ENCODE measurements around the gene MAGEA12.
"Not testable (repeated sequence)": the region's sequence is repeated elsewhere in the genome, so short reads cannot be mapped to it uniquely, and the experiment has no call there.

The MAGEA12 gene, protein sequence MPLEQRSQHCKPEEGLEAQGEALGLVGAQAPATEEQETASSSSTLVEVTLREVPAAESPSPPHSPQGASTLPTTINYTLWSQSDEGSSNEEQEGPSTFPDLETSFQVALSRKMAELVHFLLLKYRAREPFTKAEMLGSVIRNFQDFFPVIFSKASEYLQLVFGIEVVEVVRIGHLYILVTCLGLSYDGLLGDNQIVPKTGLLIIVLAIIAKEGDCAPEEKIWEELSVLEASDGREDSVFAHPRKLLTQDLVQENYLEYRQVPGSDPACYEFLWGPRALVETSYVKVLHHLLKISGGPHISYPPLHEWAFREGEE

DNA sequence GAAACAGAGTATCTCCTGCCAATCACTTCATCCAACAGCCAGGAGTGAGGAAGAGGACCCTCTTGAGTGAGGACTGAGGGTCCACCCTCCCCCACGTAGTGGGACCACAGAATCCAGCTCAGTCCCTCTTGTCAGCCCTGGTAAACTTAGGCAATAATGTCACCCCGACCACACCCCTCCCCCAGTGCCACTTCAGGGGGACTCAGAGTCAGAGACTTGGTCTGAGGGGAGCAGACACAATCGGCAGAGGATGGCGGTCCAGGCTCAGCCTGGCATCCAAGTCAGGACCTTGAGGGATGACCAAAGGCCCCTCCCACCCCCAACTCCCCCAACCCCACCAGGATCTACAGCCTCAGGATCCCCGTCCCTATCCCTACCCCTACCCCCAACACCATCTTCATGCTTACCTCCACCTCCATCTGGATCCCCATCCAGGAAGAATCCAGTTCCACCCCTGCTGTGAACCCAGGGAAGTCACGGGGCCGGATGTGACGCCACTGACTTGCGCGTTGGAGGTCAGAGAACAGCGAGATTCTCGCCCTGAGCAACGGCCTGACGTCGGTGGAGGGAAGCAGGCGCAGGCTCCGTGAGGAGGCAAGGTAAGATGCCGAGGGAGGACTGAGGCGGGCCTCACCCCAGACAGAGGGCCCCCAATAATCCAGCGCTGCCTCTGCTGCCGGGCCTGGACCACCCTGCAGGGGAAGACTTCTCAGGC is at the start of gene MAGEA12, which contains the start of gene CSAG1:
TSS of gene MAGEA12 (plus strand) at position 497 of the 715 bp plus-strand sequence. CDS start 2,405 bp downstream, outside the sequence.
TSS of gene CSAG1 (minus strand) at position 461 of the 715 bp plus-strand sequence. CDS start 1,261 bp downstream, outside the sequence.
- no peak within 1 kb of the TSS for H3K27ac ChIP-seq
- no peaks in the 10 kb centered on the region for H3K27me3 ChIP-seq
- TF ChIP-seq, protein P1, sequence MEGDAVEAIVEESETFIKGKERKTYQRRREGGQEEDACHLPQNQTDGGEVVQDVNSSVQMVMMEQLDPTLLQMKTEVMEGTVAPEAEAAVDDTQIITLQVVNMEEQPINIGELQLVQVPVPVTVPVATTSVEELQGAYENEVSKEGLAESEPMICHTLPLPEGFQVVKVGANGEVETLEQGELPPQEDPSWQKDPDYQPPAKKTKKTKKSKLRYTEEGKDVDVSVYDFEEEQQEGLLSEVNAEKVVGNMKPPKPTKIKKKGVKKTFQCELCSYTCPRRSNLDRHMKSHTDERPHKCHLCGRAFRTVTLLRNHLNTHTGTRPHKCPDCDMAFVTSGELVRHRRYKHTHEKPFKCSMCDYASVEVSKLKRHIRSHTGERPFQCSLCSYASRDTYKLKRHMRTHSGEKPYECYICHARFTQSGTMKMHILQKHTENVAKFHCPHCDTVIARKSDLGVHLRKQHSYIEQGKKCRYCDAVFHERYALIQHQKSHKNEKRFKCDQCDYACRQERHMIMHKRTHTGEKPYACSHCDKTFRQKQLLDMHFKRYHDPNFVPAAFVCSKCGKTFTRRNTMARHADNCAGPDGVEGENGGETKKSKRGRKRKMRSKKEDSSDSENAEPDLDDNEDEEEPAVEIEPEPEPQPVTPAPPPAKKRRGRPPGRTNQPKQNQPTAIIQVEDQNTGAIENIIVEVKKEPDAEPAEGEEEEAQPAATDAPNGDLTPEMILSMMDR (IDR thresholded peaks at IDR 0.05) = no peak
- no peaks in the 10 kb centered on the region for H3K9me3 ChIP-seq
- H3K36me3 ChIP-seq = no peaks in the 10 kb centered on the region
- no peaks in the 10 kb centered on the region for H3K4me1 ChIP-seq (ENCODE audit: control insufficient read depth in 1 of 2, insufficient read depth in 1 of 2, low read depth in 1 of 2, low read length in 1 of 2)
- no peak within 1 kb of the TSS for H3K4me3 ChIP-seq (ENCODE audit: low read depth in 1 of 2, low read length in 1 of 2)

DNA sequence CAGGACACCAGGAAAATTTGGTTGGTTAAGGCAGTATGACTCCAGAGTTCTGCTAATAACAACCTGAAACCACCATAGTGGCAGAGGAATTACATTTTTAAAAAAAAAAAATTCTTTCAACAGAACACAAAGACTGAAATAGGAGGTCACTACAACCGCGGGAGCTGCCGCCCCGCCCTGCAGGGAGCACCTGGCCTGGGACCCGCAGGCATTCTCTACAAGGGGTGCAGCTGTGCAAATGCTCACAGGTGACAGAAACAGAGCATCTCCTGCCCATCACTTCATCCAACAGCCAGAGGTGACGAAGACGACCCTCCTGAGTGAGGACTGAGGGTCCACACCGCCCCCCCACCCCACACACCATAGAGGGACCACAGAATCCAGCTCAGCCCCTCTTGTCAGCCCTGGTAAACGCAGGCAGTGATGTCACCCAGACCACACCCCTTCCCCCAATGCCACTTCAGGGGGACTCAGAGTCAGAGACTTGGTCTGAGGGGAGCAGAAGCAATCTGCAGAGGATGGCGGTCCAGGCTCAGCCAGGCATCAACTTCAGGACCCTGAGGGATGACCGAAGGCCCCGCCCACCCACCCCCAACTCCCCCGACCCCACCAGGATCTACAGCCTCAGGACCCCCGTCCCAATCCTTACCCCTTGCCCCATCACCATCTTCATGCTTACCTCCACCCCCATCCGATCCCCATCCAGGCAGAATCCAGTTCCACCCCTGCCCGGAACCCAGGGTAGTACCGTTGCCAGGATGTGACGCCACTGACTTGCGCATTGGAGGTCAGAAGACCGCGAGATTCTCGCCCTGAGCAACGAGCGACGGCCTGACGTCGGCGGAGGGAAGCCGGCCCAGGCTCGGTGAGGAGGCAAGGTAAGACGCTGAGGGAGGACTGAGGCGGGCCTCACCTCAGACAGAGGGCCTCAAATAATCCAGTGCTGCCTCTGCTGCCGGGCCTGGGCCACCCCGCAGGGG is 35.3 kb upstream of the MAGEA12 start, which contains the start of gene MAGEA3:
TSS of gene MAGEA3 (plus strand) at position 843 of the 980 bp plus-strand sequence. CDS start 2,039 bp downstream, outside the sequence.
- H3K4me1 ChIP-seq (ENCODE audit: control insufficient read depth in 1 of 2, insufficient read depth in 1 of 2, low read depth in 1 of 2, low read length in 1 of 2); H3K27me3 ChIP-seq; H3K9me3 ChIP-seq; H3K27ac ChIP-seq; H3K4me3 ChIP-seq (ENCODE audit: low read depth in 1 of 2, low read length in 1 of 2); H3K36me3 ChIP-seq: not testable (repeated sequence)

DNA sequence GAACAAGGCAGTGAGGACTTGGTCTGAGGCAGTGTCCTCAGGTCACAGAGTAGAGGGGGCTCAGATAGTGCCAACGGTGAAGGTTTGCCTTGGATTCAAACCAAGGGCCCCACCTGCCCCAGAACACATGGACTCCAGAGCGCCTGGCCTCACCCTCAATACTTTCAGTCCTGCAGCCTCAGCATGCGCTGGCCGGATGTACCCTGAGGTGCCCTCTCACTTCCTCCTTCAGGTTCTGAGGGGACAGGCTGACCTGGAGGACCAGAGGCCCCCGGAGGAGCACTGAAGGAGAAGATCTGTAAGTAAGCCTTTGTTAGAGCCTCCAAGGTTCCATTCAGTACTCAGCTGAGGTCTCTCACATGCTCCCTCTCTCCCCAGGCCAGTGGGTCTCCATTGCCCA is 33.2 kb upstream of the MAGEA12 start:
- not testable (repeated sequence) for H3K36me3 ChIP-seq; H3K27ac ChIP-seq; H3K27me3 ChIP-seq; H3K4me1 ChIP-seq (ENCODE audit: control insufficient read depth in 1 of 2, insufficient read depth in 1 of 2, low read depth in 1 of 2, low read length in 1 of 2); H3K4me3 ChIP-seq (ENCODE audit: low read depth in 1 of 2, low read length in 1 of 2); H3K9me3 ChIP-seq

DNA sequence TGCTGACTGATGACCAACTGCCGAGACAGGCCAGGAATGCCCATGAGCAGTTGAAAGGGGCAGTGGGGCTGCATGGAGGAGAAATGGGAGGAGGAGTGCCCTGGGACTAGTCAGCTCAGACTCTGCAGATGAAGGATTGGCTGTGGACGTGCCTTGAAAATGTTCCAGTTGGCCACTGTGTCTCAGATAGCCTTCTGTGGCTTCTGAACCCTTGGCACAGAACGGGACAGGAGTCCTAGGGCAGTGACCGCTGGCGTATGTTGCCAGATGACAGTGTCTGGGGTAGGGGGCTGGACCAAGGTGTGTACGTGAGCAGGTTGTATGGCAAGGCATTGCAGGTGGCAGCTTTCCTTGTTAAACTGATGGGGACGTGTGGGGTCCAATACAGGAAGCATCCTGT is 27.1 kb upstream of the MAGEA12 start:
- not testable (repeated sequence) for H3K27ac ChIP-seq; H3K4me1 ChIP-seq (ENCODE audit: control insufficient read depth in 1 of 2, insufficient read depth in 1 of 2, low read depth in 1 of 2, low read length in 1 of 2); H3K36me3 ChIP-seq; H3K27me3 ChIP-seq; H3K4me3 ChIP-seq (ENCODE audit: low read depth in 1 of 2, low read length in 1 of 2); H3K9me3 ChIP-seq

DNA sequence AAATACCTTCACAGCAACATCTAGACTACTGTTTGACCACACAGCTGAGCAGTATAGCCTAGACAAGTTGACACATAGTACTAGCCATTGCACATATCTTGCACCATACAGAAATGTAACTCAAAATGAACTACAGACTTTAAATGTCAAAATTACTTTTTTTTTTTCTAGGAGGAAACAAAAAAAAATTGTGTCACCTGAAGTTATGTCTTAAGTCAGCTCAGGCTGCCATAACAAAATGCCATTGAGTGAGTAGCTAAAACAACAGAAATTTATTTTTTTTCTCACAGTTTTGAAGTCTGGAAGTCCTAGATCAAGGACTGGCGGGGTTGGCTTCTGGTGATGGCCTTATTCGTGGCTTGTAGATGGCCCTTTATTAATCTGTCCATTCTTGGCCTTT is 24.4 kb upstream of the MAGEA12 start, which contains the start of gene CSAG2:
TSS of gene CSAG2 (minus strand) at position 101 of the 400 bp plus-strand sequence. CDS start 161 bp downstream, outside the sequence.
- H3K36me3 ChIP-seq; H3K4me1 ChIP-seq (ENCODE audit: control insufficient read depth in 1 of 2, insufficient read depth in 1 of 2, low read depth in 1 of 2, low read length in 1 of 2); H3K27ac ChIP-seq; H3K9me3 ChIP-seq; H3K4me3 ChIP-seq (ENCODE audit: low read depth in 1 of 2, low read length in 1 of 2); H3K27me3 ChIP-seq: not testable (repeated sequence)

DNA sequence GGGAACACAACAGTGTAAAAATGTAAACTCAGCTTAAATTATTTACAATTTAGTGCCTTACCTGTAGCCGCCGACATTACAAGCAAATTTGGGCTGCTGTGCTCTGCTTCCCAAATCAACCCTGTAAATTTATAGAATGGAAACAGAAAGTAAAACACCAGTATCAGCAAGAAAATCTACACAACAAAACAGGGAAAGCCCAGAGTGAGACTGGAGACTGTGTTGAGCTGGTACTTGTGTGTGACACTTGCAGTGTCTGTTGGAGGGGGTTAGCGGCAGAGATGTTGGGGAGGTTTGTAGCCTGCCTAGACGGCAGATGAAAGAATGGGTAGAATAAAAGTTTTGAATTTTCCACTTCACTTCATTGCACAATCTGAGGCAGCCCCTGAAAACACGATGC is 20.4 kb upstream of the MAGEA12 start:
- H3K4me3 ChIP-seq (ENCODE audit: low read depth in 1 of 2, low read length in 1 of 2); H3K4me1 ChIP-seq (ENCODE audit: control insufficient read depth in 1 of 2, insufficient read depth in 1 of 2, low read depth in 1 of 2, low read length in 1 of 2); H3K36me3 ChIP-seq; H3K27me3 ChIP-seq; H3K27ac ChIP-seq; H3K9me3 ChIP-seq: not testable (repeated sequence)

DNA sequence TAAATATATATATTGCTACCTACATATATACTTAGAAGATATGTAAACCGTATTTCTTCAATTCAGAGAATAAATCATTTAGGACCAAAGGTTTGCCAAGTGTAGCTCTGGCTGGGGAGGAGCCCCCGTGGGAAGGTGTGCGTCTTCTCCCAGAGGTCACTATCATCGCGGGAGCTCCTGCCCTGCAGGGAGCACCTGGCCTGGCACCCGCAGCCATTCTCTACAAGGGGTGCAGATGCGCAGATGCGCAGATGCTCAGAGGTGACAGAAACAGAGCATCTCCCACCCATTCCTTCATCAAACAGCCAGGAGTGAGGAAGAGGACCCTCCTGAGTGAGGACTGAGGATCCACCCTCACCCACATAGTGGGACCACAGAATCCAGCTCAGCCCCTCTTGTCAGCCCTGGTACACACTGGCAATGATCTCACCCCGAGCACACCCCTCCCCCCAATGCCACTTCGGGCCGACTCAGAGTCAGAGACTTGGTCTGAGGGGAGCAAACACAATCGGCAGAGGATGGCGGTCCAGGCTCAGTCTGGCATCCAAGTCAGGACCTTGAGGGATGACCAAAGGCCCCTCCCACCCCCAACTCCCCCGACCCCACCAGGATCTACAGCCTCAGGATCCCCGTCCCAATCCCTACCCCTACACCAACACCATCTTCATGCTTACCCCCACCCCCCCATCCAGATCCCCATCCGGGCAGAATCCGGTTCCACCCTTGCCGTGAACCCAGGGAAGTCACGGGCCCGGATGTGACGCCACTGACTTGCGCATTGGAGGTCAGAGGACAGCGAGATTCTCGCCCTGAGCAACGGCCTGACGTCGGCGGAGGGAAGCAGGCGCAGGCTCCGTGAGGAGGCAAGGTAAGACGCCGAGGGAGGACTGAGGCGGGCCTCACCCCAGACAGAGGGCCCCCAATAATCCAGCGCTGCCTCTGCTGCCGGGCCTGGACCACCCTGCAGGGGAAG is 19.5 kb upstream of the MAGEA12 start, which contains the start of gene MAGEA2B:
TSS of gene MAGEA2B (plus strand) at position 814 of the 973 bp plus-strand sequence. CDS start 2,479 bp downstream, outside the sequence.
- H3K4me1 ChIP-seq (ENCODE audit: control insufficient read depth in 1 of 2, insufficient read depth in 1 of 2, low read depth in 1 of 2, low read length in 1 of 2); H3K27me3 ChIP-seq; H3K9me3 ChIP-seq; H3K4me3 ChIP-seq (ENCODE audit: low read depth in 1 of 2, low read length in 1 of 2); H3K36me3 ChIP-seq; H3K27ac ChIP-seq: not testable (repeated sequence)

Data from neutrophil (primary cell).